ENCODE results near the gene ARHGAP40.

The ARHGAP40 gene

DNA sequence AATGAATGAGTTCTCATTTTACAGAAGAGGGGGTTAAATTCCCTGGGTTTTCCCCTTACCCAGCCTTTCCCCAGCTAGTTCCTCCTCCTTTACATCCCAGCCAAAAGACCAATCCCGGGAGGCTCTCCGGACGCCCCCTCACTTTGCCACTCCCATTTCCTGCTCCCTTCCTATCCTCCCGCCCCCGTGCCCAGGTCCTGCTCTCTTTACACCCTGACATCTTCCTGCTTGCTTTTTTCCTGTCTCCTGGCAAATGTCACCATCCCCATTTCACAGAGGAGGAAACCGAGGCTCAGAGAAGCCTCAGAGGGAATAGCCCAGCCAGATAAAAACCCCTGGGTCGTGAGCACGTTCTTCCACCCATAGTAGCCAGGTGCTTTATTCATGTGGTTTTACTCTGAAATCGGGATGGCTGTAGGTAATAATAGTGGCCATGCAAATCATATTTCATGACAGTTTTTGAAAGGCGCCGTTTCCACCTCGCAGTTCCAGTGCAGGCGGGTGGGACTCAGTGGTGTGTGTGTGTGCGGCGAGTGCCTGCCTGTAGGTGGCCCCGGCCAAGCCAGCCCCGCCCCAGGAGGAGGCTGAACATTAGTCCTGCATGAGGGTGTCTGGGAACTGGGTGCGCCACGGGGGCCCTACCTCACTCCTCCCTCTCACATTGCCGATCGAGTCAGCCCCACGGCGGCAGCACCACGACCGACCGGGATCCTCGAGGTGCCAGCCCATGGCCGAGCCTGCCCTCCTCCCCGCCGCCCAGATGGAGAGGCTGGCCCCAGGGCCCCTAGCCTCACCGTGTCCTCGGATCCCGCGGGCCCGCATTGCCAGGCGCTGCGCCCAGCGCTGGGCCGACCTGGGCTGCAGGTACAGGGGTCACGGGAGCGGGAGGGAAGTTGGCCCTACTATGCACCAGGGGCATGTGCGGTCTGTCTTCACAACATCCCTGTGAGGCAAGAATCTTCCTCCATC, at the start of gene ARHGAP40:
Gene ARHGAP40, plus strand, starts transcription at position 594 of the 969 bp plus-strand sequence.
- peak; percentile 45 for DNase-seq (ENCODE audit: low spot score)

DNA sequence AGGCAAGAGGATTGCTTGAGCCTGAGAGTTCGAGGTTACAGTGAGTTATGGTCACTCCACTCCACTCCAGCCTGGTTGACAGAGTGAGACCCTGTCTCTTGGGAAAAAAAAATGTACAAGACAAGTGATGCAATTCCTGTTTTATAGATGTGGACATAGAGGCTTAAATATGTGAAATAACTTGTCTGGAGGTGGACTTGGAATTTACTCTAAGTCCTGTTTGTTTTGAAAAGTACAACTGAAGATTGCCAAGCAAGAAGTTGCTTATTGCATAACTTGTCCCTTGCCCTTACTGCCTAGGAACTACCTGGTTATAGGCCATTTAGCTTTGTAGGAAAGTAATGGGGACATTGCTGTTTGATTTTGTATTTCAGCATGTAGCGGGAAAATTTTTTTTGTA, 46.6 kb upstream of the ARHGAP40 start:
- DNase-seq (ENCODE audit: low spot score) = no peak

DNA sequence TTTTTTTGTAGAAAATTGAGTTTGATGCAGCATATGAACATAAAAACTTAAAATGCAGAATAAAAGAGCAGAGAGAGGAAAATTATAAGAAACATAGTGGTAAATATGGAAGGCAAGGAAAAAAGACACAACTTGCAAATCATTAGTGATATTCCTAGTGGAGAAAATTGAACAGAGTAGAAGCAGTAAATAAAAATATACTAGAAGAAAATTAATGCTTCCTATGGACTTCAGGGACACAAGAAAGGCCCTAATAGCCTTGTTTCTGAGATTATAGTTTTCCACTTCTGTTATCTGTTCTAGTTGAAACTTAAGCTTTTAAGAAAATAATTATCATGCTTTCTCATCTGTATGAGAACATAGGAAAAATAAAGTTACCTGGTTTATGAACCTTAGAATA, 46.2 kb upstream of the ARHGAP40 start:
- DNase-seq (ENCODE audit: low spot score) = no peak

DNA sequence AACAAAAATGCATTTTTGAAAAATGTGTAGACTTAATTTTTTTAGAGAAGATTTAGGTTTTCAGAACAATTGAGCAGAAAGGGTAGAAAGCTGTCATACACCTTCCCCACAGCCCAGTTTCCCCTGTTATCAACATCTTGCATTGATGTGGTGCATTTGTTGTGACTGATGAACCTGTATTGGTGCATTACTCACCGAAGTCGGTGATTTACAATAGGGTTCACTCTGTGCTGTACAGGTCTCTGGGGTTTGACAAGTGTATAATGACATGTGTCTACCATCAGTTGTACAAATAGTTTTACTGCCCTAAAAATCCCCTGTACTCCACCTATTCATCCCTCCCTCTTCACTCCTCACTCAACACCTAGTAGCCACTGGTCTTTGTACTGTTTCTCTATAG, 44.4 kb upstream of the ARHGAP40 start:
- no peak for DNase-seq (ENCODE audit: low spot score)

DNA sequence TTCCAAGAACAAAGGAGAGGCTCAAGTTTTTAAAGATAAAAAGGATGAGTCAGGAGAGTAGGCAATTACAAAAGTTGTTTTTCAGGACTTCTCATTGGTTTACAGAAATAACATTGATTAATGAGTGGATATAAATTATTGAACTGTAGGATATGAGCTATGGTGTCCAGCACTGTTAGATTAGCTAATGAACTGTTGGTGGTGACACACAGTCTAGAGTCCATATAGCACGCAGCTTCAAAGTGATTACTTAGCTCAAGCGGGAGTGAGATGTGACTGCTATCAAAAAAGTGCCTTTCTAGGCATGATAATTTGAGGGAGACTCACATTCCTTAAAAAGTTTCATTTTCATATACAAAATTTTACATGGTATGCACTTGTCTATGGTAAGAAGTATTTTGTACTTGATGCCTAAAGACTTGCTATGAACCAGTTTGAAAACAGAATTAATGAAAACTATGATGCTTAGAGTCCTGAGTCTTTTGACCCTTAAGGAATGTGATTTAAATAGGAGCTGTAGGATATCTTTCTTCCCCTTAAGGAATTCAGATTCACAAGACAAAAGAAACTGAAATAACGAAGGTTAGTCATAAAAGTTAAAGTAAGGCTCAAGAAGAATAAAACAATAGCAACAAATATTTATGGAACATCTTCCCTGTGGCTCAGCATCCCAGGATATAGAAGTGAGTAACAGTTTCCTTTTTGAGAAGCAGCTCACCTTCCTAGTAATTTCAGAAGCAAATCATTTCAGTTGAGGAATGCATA, 42.8 kb upstream of the ARHGAP40 start:
- no peak for DNase-seq (ENCODE audit: low spot score)

DNA sequence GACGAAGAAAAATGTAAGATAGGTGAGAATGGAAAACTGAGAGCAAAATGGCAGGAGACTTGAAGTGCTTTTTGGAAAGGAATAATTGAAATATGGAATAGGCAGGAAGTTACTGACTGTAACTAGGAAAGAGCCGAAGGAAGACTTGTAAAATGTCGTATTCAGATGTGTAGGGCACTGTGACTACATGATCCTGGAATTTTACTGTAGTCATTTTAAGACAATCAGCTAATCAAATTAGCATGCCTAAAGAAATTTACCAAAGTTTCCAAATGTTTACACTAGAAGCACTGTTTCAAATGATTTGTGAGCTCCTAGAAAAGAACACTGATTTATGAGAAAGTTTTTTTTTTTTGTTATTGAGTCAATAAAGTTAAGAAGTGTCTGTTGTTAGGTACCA, 41.8 kb upstream of the ARHGAP40 start:
- no peak for DNase-seq (ENCODE audit: low spot score)

DNA sequence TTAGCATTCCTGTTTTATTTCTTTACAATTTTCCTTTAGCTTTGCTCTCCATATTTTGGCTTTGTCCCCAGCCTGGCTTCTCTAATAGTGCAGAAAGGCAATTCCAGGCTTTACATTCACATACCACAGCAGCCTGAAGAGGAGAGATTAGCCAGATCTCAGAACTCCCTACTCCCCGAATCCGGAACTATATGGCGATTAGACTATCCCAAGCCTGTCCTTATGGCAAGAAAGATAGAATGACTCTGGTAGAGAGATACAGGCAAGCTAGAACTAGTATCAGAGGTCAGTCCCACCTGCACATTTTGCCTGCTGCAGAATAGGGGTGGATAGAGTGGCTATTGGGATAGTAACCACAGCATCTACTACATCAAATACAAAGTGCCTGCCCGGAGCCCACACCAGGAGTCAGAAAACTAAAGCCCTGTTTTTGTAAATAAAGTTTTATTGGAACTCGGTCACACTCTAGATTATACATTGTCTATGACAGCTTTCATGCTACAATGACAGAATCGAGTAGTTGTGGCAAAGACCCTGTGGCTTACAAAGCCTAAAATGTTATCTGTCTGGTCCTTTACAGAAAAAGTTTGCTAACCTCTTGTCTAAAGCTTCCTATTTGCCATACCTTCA, 37.7 kb upstream of the ARHGAP40 start:
- DNase-seq (ENCODE audit: low spot score) = no peak

DNA sequence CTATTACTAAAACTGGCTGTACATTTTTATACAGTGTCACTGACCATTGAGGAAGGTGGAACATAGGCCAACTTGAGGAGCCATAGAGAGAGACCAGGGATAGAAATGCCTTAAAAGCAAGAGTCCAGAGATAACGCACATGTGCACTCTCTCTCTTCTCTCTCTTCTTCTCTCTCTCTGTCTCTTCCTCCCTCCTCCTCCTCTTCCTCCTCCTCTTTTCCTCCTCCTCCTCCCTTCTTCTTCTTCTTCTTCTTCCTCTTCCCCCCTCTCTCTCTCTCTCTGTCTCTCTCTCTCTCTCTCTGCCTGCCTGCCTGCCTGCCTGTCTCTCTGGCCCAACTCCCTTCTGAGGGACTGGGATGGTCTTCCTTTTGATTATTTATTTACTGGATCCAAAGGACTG, 36.9 kb upstream of the ARHGAP40 start:
- DNase-seq (ENCODE audit: low spot score) = no peak

DNA sequence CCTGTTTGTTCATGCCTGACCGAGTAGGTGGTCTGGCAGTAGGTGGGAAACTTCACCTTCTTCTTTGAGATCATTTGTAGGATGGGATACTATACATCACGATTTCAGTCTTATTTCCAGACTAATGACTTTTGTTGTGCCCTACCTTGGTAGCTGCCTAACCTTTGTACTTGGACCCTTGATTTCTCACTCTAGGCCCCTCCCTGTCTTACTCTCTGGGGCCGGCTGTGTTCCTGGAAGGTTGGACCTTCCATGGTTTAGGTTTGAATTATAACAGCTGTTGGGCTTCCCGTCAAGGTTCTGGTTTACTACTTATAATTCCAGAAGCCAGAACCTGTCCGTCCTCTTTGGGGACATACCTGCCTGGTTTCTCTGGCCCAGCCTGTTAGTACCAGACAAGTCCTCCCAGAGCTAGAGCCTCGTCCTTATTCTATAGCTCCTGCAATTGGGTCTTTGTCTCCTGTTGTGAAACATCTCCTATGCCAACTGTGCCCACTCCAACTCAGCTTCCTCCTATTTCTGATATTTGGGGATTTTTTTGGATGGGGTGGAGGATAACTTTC, 35.5 kb upstream of the ARHGAP40 start:
- no peak for DNase-seq (ENCODE audit: low spot score)

DNA sequence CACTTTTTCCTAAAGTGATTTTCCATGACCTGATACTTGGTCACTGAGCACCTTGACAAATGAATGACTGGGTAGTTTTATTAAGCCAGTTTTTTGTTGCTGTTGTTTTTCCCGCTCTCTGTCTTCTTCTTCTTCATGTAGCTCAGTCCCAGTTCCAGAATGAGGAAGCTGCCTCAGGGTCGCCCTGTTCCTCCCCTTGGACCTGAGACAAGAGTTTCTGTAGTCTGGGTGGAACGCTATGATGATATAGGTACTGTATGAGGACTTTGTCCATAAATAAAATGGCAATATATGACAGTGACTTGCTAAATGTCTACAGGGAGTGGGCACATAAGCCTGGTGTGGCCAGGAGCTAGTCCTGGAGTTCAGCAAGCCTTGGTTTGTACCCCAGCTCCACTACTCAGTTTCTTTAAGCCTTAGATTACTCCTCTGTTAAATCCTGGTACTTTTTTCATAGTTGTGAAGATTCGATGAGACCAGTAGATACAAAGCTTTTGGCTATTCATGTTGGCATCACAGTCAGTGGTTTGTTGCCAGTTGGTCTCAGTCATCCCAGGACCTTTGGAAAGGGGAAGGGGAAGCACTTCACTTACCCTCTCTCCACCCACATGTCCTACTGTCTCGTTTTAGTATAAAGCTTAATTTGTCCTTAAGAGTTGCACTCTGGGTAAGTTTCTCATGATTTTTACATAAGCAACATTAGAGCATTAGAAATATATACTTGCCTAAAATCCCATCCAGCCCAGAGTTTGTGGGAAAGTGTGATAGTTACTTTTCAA, 31.7 kb upstream of the ARHGAP40 start:
- no peak for DNase-seq (ENCODE audit: low spot score)

DNA sequence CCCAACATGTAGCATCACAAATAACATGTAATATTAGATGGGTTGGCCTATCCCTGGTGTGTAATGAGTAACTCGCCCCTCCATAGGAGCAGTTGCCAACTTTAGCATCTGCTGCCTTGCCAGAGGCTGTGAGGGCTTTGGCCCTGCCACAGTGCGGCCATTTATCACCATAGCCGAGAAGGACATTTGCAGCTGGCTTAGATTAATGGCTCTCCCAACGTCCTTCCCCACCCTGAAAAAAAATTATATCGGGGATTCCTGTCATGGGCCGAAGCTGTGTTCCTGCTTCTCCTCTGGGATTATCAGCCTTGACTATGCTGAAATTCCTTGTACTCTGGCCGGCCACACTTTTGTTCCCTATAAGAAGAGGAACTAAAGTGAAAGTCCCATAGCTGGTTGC, 28.2 kb upstream of the ARHGAP40 start:
- DNase-seq (ENCODE audit: low spot score) = no peak

DNA sequence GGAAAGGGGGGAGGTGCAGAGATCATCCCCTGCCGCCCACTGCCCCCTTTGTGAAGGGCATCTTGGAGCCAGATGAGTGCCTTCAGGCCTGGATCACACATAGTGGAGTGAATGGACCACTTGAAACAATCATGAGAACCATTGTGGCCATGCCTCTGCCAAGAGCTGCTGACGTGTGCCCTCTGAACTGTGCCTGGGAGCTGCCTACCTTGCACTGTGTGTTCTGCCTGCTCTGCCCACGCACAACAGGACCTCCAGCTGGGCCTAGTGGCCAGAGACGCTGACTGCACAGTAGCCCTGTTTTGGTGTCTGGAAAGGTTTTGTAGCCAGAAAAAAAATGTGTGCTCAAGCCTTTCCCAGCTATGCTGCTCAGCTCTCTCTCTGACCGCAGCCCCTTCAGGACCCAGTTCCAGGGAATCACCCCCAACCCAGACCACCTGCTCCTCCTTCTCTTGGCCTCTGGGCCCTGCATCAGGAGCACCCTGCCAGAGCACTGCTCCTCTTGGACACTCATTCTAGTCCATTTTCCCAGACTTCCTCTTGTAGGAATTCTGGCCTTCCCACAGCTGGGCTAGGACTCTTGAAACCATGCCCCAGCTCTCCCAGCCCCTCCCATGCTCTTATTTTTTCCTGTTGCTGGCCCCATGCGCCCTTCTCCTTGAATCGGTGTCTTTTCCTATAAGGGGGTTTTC, 22.2 kb upstream of the ARHGAP40 start:
- no peak for DNase-seq (ENCODE audit: low spot score)

DNA sequence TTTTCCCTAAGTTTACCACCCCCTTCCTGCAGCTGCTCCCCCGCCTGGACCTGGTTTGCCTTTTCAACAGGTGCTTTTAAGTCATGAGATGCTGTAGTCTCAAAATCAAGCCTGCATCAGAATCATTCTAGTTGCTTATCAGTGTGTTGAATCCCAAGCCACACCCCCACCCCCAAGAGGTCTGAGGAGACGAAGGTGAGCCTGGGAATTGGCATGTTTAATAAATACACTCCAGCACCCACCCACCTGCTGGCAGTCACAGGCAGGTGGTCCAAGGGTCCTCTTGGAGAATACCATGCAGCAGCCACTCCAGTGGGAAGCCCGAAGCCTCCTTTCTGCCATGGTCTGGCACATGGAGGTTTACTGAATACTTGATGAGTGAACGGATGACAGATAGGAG, 21.7 kb upstream of the ARHGAP40 start:
- no peak for DNase-seq (ENCODE audit: low spot score)

DNA sequence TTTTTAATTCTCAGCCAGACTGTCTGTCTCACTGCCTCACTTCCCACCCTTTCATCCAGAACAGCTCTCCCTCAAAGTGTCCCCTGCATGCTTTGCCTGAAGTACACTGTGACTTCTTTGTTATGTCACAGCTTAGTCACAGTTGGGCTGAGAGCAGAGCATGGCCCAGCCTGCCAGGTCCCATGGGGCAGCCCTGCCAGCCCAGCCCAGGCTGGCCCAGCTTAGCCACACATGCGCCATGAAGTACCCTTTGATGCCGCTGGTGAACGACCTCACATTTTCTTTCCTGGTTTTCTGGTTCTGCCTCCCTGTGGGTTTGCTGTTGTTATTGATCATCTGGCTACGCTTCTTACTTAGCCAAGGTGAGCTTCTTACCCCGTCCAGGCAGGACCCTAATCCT, 20.6 kb upstream of the ARHGAP40 start, which contains the start of gene ADIG:
Gene ADIG, plus strand, starts transcription at position 185 of the 400 bp plus-strand sequence. Its CDS starts 54 bp downstream, at position 239.
- DNase-seq (ENCODE audit: low spot score) = peak; percentile 73

DNA sequence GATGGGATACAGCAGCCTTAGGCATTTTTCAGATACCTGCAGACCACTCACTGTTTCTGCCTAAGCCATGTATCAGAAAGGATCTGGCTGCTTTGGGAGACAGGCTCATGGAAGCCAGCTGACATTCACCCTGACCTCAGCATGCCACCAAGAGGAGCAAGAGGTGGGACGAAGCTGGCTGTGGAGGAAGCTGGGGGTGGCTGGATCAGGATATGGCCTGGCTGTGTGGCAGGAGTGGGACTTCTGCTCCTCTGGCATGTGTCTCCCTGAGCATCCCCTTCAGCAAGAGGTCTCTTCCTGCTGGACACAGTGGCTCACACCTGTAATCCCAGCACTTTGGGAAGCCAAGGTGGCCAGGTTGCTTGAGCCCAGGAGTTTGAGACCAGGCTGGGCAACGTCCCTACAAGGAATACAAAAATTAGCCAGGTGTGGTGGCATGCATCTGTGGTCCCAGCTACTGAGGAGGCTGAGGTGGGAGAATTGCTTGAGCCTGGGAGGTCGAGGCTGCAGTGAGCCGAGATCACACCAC, 19.7 kb upstream of the ARHGAP40 start:
- no peak for DNase-seq (ENCODE audit: low spot score)

DNA sequence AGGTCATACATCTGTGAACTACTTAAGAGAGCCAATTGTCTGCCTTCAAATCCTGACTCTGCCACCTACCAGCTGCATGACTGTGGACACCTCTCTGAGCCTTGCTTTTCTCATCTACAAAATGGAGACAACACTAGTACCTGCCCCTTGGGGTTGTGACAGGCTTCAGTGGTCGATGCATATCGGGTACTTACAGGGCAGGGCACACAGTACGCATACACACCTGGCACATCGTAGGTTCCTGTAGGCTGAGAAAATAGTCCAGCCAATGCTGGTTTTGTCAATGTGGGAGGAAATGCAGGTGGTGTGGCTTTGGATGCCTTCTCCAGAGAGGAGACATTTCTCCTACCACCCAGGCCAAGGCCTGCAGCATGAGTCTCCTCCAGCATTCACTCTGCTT, 18.3 kb upstream of the ARHGAP40 start:
- no peak for DNase-seq (ENCODE audit: low spot score)

DNA sequence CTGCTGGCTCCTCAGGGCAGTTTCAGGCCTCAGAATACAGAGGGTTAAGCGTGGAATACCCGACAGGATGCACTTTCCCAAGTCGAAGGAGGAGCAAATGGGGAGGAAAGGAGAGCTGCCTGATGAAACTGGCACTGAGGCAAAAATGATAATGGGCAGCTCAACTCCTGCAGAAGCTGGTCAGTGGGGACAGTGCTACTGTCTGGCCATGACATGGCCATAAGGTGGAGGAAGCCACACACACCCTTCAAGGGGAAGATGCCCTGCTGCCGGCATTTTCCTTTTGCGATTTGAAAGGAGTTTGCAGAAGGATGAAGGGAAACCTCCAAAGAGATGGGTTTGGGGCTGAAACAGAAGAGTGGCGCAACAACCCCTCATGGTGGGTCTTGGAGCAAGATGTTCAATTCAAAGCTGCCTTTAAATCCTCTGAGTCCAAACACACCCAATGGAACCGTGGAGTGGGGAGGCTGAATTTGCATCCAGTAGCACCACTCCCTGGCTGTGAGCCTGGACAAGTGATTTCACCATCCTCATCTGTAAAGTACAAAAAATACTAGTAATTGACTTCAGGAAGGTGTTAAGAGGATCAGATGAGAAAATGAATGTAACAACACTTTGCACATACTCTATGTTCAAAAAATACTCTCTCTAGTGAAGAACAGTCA, 17.4 kb upstream of the ARHGAP40 start:
- no peak for DNase-seq (ENCODE audit: low spot score)

DNA sequence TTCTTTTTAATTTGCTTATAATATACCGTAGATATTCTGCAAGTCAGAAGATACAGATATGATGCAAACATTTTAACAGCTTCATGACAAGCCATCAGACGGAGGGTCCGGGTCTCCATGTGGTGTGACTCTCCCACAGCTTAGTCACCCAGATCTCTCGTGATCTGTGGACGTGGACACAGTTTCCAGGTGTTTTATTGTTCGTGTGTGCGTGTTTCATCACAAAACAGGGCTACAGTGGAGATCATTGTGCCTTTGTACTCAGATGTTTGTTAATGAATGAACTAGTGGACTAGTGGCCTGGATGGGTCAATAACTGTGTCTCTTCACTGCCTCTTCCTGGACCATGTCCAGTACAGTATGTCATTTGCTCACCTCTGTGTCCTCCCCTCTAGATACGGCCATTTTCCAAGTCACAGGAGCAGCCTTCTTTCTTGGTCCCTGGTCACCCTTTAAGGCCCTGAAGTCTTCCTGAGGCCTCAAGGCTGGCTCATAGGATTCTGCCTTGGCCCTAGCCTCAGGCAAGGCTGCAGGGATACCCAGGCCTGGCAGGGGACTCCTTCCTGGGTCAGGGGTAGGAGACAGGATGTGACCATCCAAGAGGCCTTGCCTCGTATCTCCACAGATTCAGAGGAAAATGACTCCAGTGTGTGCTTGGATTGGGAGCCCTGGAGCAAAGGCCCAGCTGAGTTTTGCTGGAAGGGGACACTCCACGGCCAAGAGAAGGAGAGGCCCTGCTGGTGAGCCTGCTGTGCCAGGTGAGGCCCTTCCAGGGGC, 16.0 kb upstream of the ARHGAP40 start:
- DNase-seq (ENCODE audit: low spot score) = no peak

DNA sequence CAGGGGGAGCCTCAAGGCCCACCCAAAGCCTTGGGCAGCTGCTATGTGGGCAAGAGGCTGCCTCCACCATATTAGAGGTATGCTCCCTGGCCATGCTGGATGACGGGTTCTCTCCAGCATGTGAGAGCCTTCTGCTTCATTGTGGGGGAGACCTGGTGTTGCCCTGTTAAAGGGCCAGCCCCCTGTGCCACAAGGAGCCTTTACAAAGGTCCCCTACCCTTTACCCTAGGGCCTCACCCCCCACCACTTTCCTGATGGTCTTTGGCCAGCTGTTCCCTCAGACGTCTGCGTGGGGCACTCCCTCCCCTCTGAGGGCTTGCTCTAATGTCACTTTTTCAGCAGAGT, 15.5 kb upstream of the ARHGAP40 start:
- DNase-seq (ENCODE audit: low spot score) = no peak

Measured in COLO829 (cell line).